Neutrophil (primary cell): ENCODE measurements around the gene CSNK2A3.

Source experiments
- H3K27ac ChIP-seq: fragments of 200-600 bp; sonication (generic); 2 replicates; pipeline ENCODE4 v1.5.1; 2016; ENCODE audit warnings: mild to moderate bottlenecking, moderate library complexity
- H3K27me3 ChIP-seq: fragments of 200-600 bp; sonication (generic); 2 replicates; pipeline ENCODE4 v1.6.0; 2016; ENCODE audit warnings: mild to moderate bottlenecking
- H3K36me3 ChIP-seq: fragments of 200-600 bp; sonication (generic); 2 replicates; pipeline ENCODE4 v1.5.1; 2017
- H3K4me1 ChIP-seq, 2 experiments: fragments of 200-600 bp in 1 of 2; sonication (generic) in 1 of 2; 1 replicate in 1 of 2; 2 replicates in 1 of 2; pipeline versions ENCODE4 v1.5.1 to v1.6.1; 2013 to 2016; ENCODE audit warnings: low read depth in 1 of 2, low read length in 1 of 2, mild to moderate bottlenecking in 1 of 2, moderate library complexity in 1 of 2; ENCODE audit not compliant: control insufficient read depth in 1 of 2, insufficient read depth in 1 of 2
- H3K4me3 ChIP-seq, 2 experiments: fragments of 200-600 bp in 1 of 2; sonication (generic) in 1 of 2; 1 replicate in 1 of 2; 2 replicates in 1 of 2; pipeline ENCODE4 v1.5.1; 2013 to 2016; ENCODE audit warnings: low read depth in 1 of 2, low read length in 1 of 2, mild to moderate bottlenecking in 1 of 2, moderate library complexity in 1 of 2
- H3K9me3 ChIP-seq: fragments of 200-600 bp; sonication (generic); 2 replicates; pipeline ENCODE4 v1.5.1; 2016
- CTCF ChIP-seq: fragments of 200-600 bp; sonication (generic); IDR thresholded peaks from 2 replicates; pipeline ENCODE4 v1.5.1; 2016; ENCODE audit warnings: antibody characterized with exemption

The CSNK2A3 gene

GRCh38 chr11:11370962-11371303, 17.9 kb upstream of the CSNK2A3 start:
- no peak overlapping the region for H3K27ac ChIP-seq
- H3K4me3 ChIP-seq = no peak overlapping the region
- H3K4me1 ChIP-seq = no peaks in the 10 kb centered on the region
- TF ChIP-seq CTCF = no peak
- H3K36me3 ChIP-seq = no peaks in the 10 kb centered on the region
- no peaks in the 10 kb centered on the region for H3K9me3 ChIP-seq
- H3K27me3 ChIP-seq = peaks cover 7% of the 10 kb centered on the region

DNA sequence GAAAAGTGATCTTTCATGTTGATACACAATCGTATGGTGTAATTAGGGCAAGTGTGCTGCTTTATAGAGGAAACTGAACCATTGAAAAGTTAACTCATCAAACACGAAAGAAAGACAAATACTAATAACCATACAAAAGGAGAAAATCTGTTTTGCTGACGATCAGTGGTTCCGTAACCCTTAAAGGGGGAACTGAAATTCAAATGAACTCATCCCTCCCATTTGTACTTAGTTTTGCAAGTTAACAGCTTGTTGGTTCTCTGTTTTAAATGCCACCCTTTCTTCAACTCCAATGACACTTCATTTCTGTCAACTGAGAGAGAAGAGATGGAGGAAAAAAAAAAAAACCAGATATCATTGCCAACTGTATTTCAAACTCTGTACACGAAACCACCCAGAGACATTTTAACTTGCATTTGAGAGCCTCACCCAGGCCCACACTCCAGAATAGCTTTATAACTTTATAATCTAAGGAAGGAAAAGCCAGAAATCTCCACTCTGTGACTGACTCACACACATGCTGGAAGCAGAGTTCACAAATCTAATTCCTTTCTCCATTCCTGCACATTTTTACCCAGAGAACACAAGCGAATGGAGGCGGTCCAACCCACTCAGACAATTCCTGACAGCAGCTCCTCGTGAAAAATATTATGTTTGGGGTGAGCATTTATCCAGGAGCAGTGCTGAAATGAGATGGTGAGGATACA, 17.4 kb upstream of the CSNK2A3 start:
- Histone ChIP-seq H3K27me3 (peaks cover 7% of the 10 kb centered on the region), H3K9me3 (no peaks in the 10 kb centered on the region), H3K4me1 (no peaks in the 10 kb centered on the region), H3K4me3 (no peak overlapping the region), H3K27ac (no peak overlapping the region), H3K36me3 (no peaks in the 10 kb centered on the region)
- no peak for TF ChIP-seq CTCF

- Histone ChIP-seq H3K27ac (no peak overlapping the region), H3K4me1 (no peaks in the 10 kb centered on the region), H3K27me3 (peaks cover 13% of the 10 kb centered on the region), H3K36me3 (no peaks in the 10 kb centered on the region), H3K9me3 (no peaks in the 10 kb centered on the region), H3K4me3 (no peak overlapping the region)
- TF ChIP-seq CTCF = no peak
Measured at GRCh38 chr11:11366793-11367192, 13.7 kb upstream of the CSNK2A3 start.

- no peaks in the 10 kb centered on the region for H3K9me3 ChIP-seq
- no peak overlapping the region for H3K27ac ChIP-seq
- no peaks in the 10 kb centered on the region for H3K4me1 ChIP-seq
- TF ChIP-seq CTCF = no peak
- no peaks in the 10 kb centered on the region for H3K36me3 ChIP-seq
- H3K4me3 ChIP-seq = no peak overlapping the region
- peaks cover 17% of the 10 kb centered on the region for H3K27me3 ChIP-seq
Measured at GRCh38 chr11:11363674-11364073, 10.6 kb upstream of the CSNK2A3 start.

DNA sequence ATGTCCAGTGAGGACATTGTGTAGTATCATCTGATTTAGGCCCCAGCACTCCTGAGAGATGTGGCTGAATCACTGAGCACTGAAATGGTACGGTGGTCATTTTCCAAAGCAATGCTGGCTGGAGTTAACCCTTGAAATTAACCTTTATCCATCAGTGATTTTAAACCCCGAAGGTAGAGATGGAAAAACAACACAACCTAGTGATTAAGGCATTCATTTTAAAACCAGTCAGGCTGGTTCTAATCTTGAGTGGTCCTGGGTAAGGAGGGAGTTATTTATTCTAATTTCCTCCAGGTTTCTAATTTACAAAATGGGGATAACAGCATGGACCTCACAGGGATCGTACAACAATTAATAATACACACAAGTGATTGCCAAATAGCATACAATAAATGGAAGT, 6.6 kb upstream of the CSNK2A3 start:
- Histone ChIP-seq H3K4me1 (no peaks in the 10 kb centered on the region), H3K9me3 (no peaks in the 10 kb centered on the region), H3K27me3 (peaks cover 30% of the 10 kb centered on the region), H3K4me3 (no peak overlapping the region), H3K36me3 (no peaks in the 10 kb centered on the region), H3K27ac (no peak overlapping the region)
- TF ChIP-seq CTCF = no peak
